Measurements from ENCODE around the gene GARIN1A. TPM values are rescaled to one million over a fixed set of nuclear protein-coding genes. Genes with fewer than 3 reads are reported as not detected.

The GARIN1A gene
- 0.26 to 0.80 TPM (median 0.65 TPM) in 5 replicates for total RNA-seq (2022; extraction: Qiagen RNA extraction; ENCODE audit: low read depth)

GRCh38 chr7:128671992-128672391 is at the start of gene GARIN1A:
Gene GARIN1A, plus strand, starts transcription at chr7:128672292. Its CDS starts 106 bp downstream, at chr7:128672398.

Other genes starting within 250 kb of the GARIN1A start
- gene HILPDA, start 216.4 kb upstream of the GARIN1A start, total RNA-seq (2022; extraction: Qiagen RNA extraction; ENCODE audit: low read depth), result 18.0 to 22.9 TPM (median 22.3 TPM) in 5 replicates
- 20.1 to 29.7 TPM (median 26.5 TPM) in 5 replicates for gene METTL2B, start 195.5 kb upstream of the GARIN1A start, total RNA-seq (2022; extraction: Qiagen RNA extraction; ENCODE audit: low read depth)
- 132 to 203 TPM (median 166 TPM) in 5 replicates for gene CALU, start 67.1 kb downstream of the GARIN1A start, total RNA-seq (2022; extraction: Qiagen RNA extraction; ENCODE audit: low read depth)
- not detected in 5 replicates for gene OPN1SW, start 103.5 kb downstream of the GARIN1A start, total RNA-seq (2022; extraction: Qiagen RNA extraction; ENCODE audit: low read depth)
- 1.8 to 3.0 TPM (median 2.5 TPM) in 5 replicates for gene CCDC136, start 119.7 kb downstream of the GARIN1A start, total RNA-seq (2022; extraction: Qiagen RNA extraction; ENCODE audit: low read depth)
- 4.9 to 7.3 TPM (median 5.9 TPM) in 5 replicates for gene FLNC, start 158.1 kb downstream of the GARIN1A start, total RNA-seq (2022; extraction: Qiagen RNA extraction; ENCODE audit: low read depth)
- gene ATP6V1F, start 190.6 kb downstream of the GARIN1A start, total RNA-seq (2022; extraction: Qiagen RNA extraction; ENCODE audit: low read depth), result 230 to 302 TPM (median 244 TPM) in 5 replicates
- 0.08 to 0.31 TPM (median 0.17 TPM) in 5 replicates for gene KCP, start 238.4 kb downstream of the GARIN1A start, total RNA-seq (2022; extraction: Qiagen RNA extraction; ENCODE audit: low read depth)

All from A549 treated with DMSO at 1 μM for 4 hours (cell line).